WTC11 (cell line): ENCODE results near the gene EMP1. TPM values are rescaled to one million over a fixed set of nuclear protein-coding genes. Genes with fewer than 3 reads are reported as not detected.

Experiments used
- ATAC-seq: fragments of 200-7000 bp; cut with Tn5 transposase; 2 replicates; pipeline ENCODE4 v1.10.0; 2021; ENCODE audit warnings: mild to moderate bottlenecking, moderate library complexity
- CTCF ChIA-PET: fragments of 300-600 bp; sonication (Branson Sonifier 250); formaldehyde crosslinking; loops from one replicate; lab custom pipeline; 2021; ENCODE audit warnings: antibody characterized with exemption; lab: Charles Lee
- POLR2A ChIA-PET: fragments of 350-600 bp; sonication (Branson Sonifier 250); formaldehyde crosslinking; loops from one replicate; lab custom pipeline; 2021; ENCODE audit warnings: antibody characterized with exemption; lab: Charles Lee
- DNase-seq: peaks from one replicate; pipeline ENCODE4 v3.0.0; 2021; ENCODE audit warnings: low spot score
- H3K27ac Mint-ChIP-seq: 2 replicates; pipeline ENCODE4 v1.8.0; 2021; ENCODE audit warnings: mixed read lengths
- H3K27me3 Mint-ChIP-seq: 2 replicates; pipeline ENCODE4 v1.8.0; 2021; ENCODE audit warnings: low read depth, mild to moderate bottlenecking, moderate library complexity, mixed read lengths
- H3K36me3 Mint-ChIP-seq: 2 replicates; pipeline ENCODE4 v1.8.0; 2021; ENCODE audit warnings: mixed read lengths
- H3K4me1 Mint-ChIP-seq: 2 replicates; pipeline ENCODE4 v1.8.0; 2022; ENCODE audit warnings: mixed read lengths
- H3K4me3 Mint-ChIP-seq: 2 replicates; pipeline ENCODE4 v1.8.0; 2021; ENCODE audit warnings: mild to moderate bottlenecking, moderate library complexity, mixed read lengths
- H3K9me3 Mint-ChIP-seq: 2 replicates; pipeline ENCODE4 v1.8.0; 2021; ENCODE audit warnings: mixed read lengths
- ATF1 ChIP-seq: sonication (generic); formaldehyde crosslinking; IDR thresholded peaks from 2 replicates; pipeline ENCODE4 v1.8.1; 2023; ENCODE audit warnings: mild to moderate bottlenecking, moderate library complexity, missing genetic modification reagents
- ETV6 ChIP-seq: sonication (generic); formaldehyde crosslinking; IDR thresholded peaks from 2 replicates; pipeline ENCODE4 v1.8.1; 2022; ENCODE audit warnings: mild to moderate bottlenecking, missing genetic modification reagents
- FOXP1 ChIP-seq: sonication (generic); formaldehyde crosslinking; IDR thresholded peaks from 2 replicates; pipeline ENCODE4 v1.8.0; 2022; ENCODE audit warnings: missing genetic modification reagents, mild to moderate bottlenecking, moderate library complexity, borderline replicate concordance
- GRHL2 ChIP-seq: fragments of 250-450 bp; sonication (Bioruptor Pico); IDR thresholded peaks from 2 replicates; pipeline ENCODE4 v1.8.0; 2022; ENCODE audit warnings: mild to moderate bottlenecking, moderate library complexity; ENCODE audit not compliant: insufficient replicate concordance, severe bottlenecking
- NR2C2 ChIP-seq: sonication (generic); formaldehyde crosslinking; IDR thresholded peaks from 2 replicates; pipeline ENCODE4 v1.8.0; 2022; ENCODE audit warnings: mild to moderate bottlenecking, missing genetic modification reagents
- RELA ChIP-seq: sonication (generic); formaldehyde crosslinking; IDR thresholded peaks from 2 replicates; pipeline ENCODE4 v1.8.1; 2022; ENCODE audit warnings: missing genetic modification reagents, mild to moderate bottlenecking, borderline replicate concordance
- TCF7 ChIP-seq: sonication (generic); formaldehyde crosslinking; IDR thresholded peaks from 2 replicates; pipeline ENCODE4 v1.8.0; 2022; ENCODE audit warnings: mild to moderate bottlenecking, low read depth, missing genetic modification reagents, moderate library complexity
- ZNF263 ChIP-seq: sonication (generic); formaldehyde crosslinking; IDR thresholded peaks from 2 replicates; pipeline ENCODE4 v1.8.1; 2022; ENCODE audit warnings: low read depth, mild to moderate bottlenecking, moderate library complexity, missing genetic modification reagents
- ZNF396 ChIP-seq: fragments of 250-450 bp; sonication (Bioruptor Pico); IDR thresholded peaks from 2 replicates; pipeline ENCODE4 v1.8.0; 2021; ENCODE audit warnings: mild to moderate bottlenecking, moderate library complexity, borderline replicate concordance
- ZNF416 ChIP-seq: fragments of 250-450 bp; sonication (Bioruptor Pico); IDR thresholded peaks from 2 replicates; pipeline ENCODE4 v1.9.0; 2021; ENCODE audit warnings: mild to moderate bottlenecking, inconsistent platforms
- ZNF423 ChIP-seq: fragments of 250-450 bp; sonication (Bioruptor Pico); IDR thresholded peaks from 2 replicates; pipeline ENCODE4 v2.1.2; 2022; ENCODE audit warnings: mild to moderate bottlenecking, moderate library complexity
- total RNA-seq: library from RNA; stranded (reverse); gene quantifications from 3 replicates; pipeline ENCODE4 v1.2.3, GENCODE V29; 2021
- TF ChIP-seq, protein P1 (sequence below): fragments of 250-450 bp; sonication (Bioruptor Pico); IDR thresholded peaks from 2 replicates; pipeline ENCODE4 v1.8.0; 2021; ENCODE audit warnings: mild to moderate bottlenecking
- TF ChIP-seq, protein P2 (sequence below): fragments of 250-450 bp; sonication (Bioruptor Pico); IDR thresholded peaks from 2 replicates; pipeline ENCODE4 v2.1.2; 2022; ENCODE audit warnings: mild to moderate bottlenecking, moderate library complexity
- TF ChIP-seq, protein P3 (sequence below): sonication (generic); formaldehyde crosslinking; IDR thresholded peaks from 2 replicates; pipeline ENCODE4 v1.8.1; 2022; ENCODE audit warnings: missing genetic modification reagents, borderline replicate concordance
- TF ChIP-seq, protein P4 (sequence below): sonication (generic); formaldehyde crosslinking; IDR thresholded peaks from 2 replicates; pipeline ENCODE4 v1.8.1; 2022; ENCODE audit warnings: low read depth, missing genetic modification reagents, borderline replicate concordance
- TF ChIP-seq, protein P5 (sequence below): sonication (generic); formaldehyde crosslinking; IDR thresholded peaks from 2 replicates; pipeline ENCODE4 v1.8.0; 2022; ENCODE audit warnings: missing genetic modification reagents
- TF ChIP-seq, protein P6 (sequence below): sonication (generic); formaldehyde crosslinking; IDR thresholded peaks from 2 replicates; pipeline ENCODE4 v1.8.1; 2023; ENCODE audit warnings: mild to moderate bottlenecking, missing genetic modification reagents, moderate library complexity
- TF ChIP-seq, protein P7 (sequence below): fragments of 250-450 bp; sonication (Bioruptor Pico); IDR thresholded peaks from 2 replicates; pipeline ENCODE4 v1.9.0; 2021; ENCODE audit warnings: mild to moderate bottlenecking, borderline replicate concordance
- TF ChIP-seq, protein P8 (sequence below): sonication (generic); formaldehyde crosslinking; IDR thresholded peaks from 2 replicates; pipeline ENCODE4 v1.8.1; 2023; ENCODE audit warnings: mild to moderate bottlenecking, missing genetic modification reagents, moderate library complexity

The EMP1 gene
- total RNA-seq, 1 experiment from 2014 or later: 1.4 TPM

DNA sequence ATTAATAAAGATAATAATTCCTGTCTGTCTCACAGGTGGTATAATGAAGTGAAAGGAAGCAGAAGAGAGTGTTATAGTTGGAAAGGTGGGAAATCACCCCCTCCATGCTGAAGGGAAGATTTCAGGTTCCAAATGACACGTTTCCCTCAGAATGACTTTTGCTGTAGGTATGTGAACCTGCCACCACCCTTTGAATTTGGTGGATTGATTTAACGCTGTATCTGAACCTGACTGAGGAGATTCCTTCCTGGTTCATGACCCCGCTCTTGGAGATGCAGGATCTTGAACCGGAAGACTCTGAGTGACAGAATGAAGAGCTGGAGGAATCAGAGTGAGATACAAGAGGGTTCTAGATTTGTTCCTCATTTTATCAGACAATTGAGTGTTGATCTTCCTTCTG lies 20.3 kb upstream of the EMP1 start:
- TF ChIP-seq NR2C2 (no peak), ZNF416 (CRISPR knock-in tag) (no peak), TCF7 (no peak), ATF1 (CRISPR knock-in tag) (no peak), ZNF423 (CRISPR knock-in tag) (no peak), ZNF263 (CRISPR knock-in tag) (no peak), ETV6 (CRISPR knock-in tag) (no peak), FOXP1 (no peak), GRHL2 (no peak)
- TF ChIP-seq, protein P1, sequence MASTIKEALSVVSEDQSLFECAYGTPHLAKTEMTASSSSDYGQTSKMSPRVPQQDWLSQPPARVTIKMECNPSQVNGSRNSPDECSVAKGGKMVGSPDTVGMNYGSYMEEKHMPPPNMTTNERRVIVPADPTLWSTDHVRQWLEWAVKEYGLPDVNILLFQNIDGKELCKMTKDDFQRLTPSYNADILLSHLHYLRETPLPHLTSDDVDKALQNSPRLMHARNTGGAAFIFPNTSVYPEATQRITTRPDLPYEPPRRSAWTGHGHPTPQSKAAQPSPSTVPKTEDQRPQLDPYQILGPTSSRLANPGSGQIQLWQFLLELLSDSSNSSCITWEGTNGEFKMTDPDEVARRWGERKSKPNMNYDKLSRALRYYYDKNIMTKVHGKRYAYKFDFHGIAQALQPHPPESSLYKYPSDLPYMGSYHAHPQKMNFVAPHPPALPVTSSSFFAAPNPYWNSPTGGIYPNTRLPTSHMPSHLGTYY (CRISPR knock-in tag): no peak
- TF ChIP-seq, protein P2, sequence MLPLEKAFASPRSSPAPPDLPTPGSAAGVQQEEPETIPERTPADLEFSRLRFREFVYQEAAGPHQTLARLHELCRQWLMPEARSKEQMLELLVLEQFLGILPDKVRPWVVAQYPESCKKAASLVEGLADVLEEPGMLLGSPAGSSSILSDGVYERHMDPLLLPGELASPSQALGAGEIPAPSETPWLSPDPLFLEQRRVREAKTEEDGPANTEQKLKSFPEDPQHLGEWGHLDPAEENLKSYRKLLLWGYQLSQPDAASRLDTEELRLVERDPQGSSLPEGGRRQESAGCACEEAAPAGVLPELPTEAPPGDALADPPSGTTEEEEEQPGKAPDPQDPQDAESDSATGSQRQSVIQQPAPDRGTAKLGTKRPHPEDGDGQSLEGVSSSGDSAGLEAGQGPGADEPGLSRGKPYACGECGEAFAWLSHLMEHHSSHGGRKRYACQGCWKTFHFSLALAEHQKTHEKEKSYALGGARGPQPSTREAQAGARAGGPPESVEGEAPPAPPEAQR (CRISPR knock-in tag): no peak
- TF ChIP-seq, protein P3, sequence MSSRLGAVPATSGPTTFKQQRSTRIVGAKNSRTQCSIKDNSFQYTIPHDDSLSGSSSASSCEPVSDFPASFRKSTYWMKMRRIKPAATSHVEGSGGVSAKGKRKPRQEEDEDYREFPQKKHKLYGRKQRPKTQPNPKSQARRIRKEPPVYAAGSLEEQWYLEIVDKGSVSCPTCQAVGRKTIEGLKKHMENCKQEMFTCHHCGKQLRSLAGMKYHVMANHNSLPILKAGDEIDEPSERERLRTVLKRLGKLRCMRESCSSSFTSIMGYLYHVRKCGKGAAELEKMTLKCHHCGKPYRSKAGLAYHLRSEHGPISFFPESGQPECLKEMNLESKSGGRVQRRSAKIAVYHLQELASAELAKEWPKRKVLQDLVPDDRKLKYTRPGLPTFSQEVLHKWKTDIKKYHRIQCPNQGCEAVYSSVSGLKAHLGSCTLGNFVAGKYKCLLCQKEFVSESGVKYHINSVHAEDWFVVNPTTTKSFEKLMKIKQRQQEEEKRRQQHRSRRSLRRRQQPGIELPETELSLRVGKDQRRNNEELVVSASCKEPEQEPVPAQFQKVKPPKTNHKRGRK (CRISPR knock-in tag): no peak
- TF ChIP-seq, protein P4, sequence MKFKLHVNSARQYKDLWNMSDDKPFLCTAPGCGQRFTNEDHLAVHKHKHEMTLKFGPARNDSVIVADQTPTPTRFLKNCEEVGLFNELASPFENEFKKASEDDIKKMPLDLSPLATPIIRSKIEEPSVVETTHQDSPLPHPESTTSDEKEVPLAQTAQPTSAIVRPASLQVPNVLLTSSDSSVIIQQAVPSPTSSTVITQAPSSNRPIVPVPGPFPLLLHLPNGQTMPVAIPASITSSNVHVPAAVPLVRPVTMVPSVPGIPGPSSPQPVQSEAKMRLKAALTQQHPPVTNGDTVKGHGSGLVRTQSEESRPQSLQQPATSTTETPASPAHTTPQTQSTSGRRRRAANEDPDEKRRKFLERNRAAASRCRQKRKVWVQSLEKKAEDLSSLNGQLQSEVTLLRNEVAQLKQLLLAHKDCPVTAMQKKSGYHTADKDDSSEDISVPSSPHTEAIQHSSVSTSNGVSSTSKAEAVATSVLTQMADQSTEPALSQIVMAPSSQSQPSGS: no peak
- TF ChIP-seq, protein P5, sequence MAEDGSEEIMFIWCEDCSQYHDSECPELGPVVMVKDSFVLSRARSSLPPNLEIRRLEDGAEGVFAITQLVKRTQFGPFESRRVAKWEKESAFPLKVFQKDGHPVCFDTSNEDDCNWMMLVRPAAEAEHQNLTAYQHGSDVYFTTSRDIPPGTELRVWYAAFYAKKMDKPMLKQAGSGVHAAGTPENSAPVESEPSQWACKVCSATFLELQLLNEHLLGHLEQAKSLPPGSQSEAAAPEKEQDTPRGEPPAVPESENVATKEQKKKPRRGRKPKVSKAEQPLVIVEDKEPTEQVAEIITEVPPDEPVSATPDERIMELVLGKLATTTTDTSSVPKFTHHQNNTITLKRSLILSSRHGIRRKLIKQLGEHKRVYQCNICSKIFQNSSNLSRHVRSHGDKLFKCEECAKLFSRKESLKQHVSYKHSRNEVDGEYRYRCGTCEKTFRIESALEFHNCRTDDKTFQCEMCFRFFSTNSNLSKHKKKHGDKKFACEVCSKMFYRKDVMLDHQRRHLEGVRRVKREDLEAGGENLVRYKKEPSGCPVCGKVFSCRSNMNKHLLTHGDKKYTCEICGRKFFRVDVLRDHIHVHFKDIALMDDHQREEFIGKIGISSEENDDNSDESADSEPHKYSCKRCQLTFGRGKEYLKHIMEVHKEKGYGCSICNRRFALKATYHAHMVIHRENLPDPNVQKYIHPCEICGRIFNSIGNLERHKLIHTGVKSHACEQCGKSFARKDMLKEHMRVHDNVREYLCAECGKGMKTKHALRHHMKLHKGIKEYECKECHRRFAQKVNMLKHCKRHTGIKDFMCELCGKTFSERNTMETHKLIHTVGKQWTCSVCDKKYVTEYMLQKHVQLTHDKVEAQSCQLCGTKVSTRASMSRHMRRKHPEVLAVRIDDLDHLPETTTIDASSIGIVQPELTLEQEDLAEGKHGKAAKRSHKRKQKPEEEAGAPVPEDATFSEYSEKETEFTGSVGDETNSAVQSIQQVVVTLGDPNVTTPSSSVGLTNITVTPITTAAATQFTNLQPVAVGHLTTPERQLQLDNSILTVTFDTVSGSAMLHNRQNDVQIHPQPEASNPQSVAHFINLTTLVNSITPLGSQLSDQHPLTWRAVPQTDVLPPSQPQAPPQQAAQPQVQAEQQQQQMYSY: no peak
- TF ChIP-seq, protein P6, sequence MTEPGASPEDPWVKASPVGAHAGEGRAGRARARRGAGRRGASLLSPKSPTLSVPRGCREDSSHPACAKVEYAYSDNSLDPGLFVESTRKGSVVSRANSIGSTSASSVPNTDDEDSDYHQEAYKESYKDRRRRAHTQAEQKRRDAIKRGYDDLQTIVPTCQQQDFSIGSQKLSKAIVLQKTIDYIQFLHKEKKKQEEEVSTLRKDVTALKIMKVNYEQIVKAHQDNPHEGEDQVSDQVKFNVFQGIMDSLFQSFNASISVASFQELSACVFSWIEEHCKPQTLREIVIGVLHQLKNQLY: no peak
- POLR2A ChIA-PET: interaction anchor here (0.6 kb wide), 1 partner anchor 16 kb away, joined by 4 read pairs; no protein-coding TSS in a partner anchor
- Mint-ChIP-seq H3K4me3 (no peak overlapping the region), H3K27me3 (no peaks in the 10 kb centered on the region), H3K36me3 (no peaks in the 10 kb centered on the region), H3K4me1 (peaks cover 57% of the 10 kb centered on the region), H3K27ac (no peak overlapping the region), H3K9me3 (no peaks in the 10 kb centered on the region)
- ATAC-seq (no peak), DNase-seq (no peak)
- CTCF ChIA-PET: no interaction called here

DNA sequence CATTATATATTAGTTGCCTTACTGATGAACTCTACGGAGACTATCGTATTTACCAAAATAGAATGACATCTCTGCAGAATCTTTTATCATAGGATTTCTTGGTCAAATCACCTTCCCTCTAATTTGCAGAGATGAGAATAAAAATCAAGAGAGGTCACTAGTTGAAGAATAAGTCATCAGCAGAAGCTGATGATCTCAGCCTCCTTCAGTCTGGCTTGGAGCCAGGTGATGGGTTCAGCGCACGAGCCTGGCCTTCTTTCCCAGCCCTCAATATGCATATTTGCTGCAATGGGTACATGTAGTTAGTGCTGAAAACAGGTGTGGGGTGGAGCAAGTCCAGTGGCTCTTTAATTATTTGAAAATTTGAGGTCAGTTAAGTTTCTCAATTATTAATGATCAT lies 19.2 kb upstream of the EMP1 start:
- Mint-ChIP-seq H3K4me1 (peaks cover 56% of the 10 kb centered on the region), H3K27ac (no peak overlapping the region), H3K36me3 (no peaks in the 10 kb centered on the region), H3K9me3 (no peaks in the 10 kb centered on the region), H3K4me3 (no peak overlapping the region), H3K27me3 (no peaks in the 10 kb centered on the region)
- ChIA-PET POLR2A (no interaction called here), CTCF (no interaction called here)
- DNase-seq: no peak
- no peak for ATAC-seq
- TF ChIP-seq GRHL2 (no peak), RELA (CRISPR knock-in tag) (no peak), ZNF396 (CRISPR knock-in tag) (no peak)
- TF ChIP-seq, protein P7, sequence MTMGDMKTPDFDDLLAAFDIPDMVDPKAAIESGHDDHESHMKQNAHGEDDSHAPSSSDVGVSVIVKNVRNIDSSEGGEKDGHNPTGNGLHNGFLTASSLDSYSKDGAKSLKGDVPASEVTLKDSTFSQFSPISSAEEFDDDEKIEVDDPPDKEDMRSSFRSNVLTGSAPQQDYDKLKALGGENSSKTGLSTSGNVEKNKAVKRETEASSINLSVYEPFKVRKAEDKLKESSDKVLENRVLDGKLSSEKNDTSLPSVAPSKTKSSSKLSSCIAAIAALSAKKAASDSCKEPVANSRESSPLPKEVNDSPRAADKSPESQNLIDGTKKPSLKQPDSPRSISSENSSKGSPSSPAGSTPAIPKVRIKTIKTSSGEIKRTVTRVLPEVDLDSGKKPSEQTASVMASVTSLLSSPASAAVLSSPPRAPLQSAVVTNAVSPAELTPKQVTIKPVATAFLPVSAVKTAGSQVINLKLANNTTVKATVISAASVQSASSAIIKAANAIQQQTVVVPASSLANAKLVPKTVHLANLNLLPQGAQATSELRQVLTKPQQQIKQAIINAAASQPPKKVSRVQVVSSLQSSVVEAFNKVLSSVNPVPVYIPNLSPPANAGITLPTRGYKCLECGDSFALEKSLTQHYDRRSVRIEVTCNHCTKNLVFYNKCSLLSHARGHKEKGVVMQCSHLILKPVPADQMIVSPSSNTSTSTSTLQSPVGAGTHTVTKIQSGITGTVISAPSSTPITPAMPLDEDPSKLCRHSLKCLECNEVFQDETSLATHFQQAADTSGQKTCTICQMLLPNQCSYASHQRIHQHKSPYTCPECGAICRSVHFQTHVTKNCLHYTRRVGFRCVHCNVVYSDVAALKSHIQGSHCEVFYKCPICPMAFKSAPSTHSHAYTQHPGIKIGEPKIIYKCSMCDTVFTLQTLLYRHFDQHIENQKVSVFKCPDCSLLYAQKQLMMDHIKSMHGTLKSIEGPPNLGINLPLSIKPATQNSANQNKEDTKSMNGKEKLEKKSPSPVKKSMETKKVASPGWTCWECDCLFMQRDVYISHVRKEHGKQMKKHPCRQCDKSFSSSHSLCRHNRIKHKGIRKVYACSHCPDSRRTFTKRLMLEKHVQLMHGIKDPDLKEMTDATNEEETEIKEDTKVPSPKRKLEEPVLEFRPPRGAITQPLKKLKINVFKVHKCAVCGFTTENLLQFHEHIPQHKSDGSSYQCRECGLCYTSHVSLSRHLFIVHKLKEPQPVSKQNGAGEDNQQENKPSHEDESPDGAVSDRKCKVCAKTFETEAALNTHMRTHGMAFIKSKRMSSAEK (CRISPR knock-in tag): no peak
- TF ChIP-seq, protein P8, sequence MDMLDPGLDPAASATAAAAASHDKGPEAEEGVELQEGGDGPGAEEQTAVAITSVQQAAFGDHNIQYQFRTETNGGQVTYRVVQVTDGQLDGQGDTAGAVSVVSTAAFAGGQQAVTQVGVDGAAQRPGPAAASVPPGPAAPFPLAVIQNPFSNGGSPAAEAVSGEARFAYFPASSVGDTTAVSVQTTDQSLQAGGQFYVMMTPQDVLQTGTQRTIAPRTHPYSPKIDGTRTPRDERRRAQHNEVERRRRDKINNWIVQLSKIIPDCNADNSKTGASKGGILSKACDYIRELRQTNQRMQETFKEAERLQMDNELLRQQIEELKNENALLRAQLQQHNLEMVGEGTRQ (CRISPR knock-in tag): no peak
